Activated T-helper 1 cell treated with anti-CD3 and anti-CD28 coated beads, Interleukin-2, amount 50 U/mL, for 16 hours (primary cell): Measurements from ENCODE around the gene SCD5.
"Not testable (repeated sequence)": the region's sequence is repeated elsewhere in the genome, so short reads cannot be mapped to it uniquely, and the experiment has no call there.

Source experiments
- DNase-seq, 2 donors: peaks; one replicate each; pipeline ENCODE4 v3.0.0-alpha.2; 2020; ENCODE audit warnings: low read depth in 1 of 2, low spot score in 1 of 2

Gene SCD5

DNA sequence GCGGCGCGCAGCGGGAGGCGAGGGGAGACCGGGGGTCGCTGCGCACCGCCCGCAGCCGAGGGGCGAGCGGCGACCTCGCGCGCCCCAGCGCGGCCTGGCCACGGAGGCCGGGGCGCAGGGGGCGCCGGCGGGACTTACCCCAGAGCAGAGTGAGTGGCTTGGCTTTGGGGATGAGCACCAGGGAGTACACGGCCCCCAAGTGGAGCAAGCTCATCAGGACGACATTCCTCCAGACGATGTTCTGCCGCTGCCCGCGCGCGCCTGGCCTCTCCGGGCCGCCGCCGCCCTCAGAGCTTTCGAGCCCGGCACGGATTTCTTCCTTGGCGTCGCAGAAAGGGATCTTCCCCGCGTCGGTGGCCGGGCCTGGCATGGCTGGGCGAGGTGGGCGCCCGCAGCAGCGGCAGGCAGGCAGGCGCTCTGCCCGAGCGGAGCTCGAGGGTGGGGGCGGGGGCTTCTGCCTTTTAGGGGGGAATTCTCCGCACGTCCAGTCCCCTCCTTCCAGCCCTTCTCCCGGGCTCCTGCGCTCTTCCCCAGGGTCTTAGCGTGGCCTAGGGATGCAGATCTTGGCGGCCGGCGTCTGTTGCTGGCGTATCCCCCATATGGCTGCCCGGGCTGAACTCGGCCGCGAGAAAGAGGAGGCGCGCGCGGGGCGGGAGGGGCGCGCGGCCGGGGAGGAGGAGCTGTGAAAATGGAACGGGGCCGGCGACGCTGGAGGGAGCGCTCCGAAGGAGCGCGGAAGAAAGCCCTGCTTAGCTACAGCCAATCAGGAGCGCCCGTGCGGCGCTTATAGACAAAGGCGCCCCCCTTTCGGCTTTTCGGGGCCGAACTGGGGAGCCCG, at the start of gene SCD5:
SCD5 (minus strand) TSS at position 629 of the 838 bp plus-strand sequence; CDS start at position 370, 259 bp downstream.
- no peak for DNase-seq

DNA sequence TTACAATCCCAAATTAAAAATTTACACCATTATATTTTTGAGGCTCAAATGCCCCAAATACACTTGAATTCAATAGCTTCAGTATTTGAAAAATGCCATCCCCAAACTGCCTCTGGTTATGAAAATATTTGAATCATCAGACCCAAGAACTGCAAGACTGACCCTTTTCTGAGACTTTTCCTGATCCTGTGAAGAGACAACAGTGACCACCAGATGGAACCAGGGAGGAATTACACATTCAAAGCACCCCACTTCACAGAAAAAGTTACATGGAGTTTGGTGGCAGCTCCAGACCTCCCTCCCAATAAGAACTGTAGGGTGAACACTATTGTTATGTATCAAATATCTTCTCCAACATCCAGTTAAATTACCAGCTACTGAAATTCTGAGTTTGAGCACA, 44.0 kb upstream of the SCD5 start:
- DNase-seq: no peak

DNA sequence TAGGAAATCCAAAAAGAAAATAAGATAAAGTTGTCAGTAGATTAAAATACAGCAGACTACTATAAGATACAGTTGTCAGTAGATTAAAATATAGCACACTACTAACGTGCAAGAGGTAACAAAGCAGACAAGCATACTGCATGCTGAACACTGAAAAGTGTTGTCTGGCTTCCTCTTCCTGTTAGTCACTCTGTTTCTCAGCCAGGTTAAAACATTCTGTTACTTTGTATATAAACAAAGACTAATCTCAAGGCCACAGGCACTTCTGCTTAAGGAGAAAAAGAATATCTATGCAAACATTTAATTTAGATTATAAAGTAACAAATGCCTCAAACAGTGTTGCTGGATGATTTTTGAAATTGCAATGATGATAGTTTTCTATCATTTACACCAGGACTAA, 41.0 kb upstream of the SCD5 start:
- DNase-seq: no peak

DNA sequence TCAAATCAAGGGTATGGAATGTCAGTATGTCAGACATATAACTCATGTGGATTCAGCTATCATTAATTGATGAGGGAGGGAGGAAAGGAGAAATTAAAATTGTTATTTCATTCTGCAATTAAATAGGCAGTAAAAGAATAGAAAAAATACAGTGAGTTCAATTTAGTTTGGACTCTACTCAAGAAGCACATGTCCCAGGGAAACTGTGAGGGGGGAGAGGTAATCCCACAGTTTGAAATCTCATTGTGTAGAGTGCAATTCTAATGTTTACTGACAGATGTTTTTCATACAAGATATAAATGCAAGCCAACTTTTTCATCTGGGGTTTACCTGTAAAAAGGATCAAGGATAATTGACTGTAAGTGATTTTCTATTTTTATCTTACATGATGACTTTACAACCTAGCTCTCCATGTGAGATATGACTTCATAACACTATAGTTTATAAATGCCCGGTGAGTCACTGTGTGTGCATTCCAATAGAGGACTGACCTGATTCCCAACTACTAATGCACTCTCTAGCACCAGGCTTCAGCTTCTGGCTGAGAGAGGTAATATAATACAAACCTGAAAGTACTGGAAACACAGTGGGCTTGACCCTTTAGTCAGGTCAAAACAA, 35.2 kb upstream of the SCD5 start:
- no peak for DNase-seq

DNA sequence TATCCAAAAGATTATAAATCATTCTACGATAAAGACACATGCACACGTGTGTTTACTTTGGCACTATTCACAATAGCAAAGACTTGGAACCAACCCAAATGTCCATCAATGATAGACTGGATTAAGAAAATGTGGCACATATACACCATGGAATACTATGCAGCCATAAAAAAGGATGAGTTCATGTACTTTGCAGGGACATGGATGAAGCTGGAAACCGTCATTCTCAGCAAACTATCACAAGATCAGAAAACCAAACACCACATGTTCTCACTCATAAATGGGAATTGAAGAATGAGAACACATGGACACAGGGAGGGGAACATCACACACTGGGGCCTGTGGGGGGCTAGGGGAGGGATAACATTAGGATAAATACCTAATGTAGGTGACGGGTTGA, 34.5 kb upstream of the SCD5 start:
- DNase-seq: not testable (repeated sequence)

DNA sequence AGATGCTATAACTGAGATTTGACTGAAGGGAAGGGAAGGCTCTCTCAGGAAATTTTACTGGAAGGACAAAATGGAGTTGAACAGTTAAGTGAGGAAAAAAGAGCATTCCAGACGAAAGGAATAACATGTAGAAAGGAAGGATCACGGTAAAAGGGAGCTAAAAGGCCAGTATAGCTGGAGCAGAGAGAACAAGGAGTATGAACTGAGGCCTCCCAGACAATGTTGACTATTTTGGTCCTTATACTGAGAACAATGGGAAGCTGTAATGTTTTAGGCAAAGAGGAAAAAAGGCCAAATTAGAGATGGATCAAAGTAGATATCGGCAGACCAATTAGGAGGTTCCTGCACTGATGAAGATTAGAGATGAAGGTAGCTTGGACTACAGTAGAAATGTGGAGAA, 26.8 kb upstream of the SCD5 start:
- no peak for DNase-seq

DNA sequence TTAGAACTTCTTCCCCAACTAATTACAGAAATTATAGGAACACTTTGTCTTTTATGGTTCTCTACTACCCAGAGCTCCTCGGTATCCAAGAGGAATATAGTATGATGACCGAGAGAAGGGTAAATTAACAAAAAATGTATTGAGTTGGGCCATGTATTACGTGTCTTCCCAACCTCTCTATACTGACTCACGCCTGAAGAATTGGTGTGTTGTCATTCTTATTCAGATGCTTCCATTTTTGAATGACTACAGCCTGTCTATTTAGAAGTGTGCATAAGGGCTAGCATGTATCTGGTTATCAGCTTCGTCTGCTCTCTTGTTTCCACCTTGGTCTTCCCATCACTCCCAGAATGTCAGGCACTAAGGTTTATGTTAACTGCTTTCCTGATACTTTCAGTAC, 24.5 kb upstream of the SCD5 start:
- no peak for DNase-seq

DNA sequence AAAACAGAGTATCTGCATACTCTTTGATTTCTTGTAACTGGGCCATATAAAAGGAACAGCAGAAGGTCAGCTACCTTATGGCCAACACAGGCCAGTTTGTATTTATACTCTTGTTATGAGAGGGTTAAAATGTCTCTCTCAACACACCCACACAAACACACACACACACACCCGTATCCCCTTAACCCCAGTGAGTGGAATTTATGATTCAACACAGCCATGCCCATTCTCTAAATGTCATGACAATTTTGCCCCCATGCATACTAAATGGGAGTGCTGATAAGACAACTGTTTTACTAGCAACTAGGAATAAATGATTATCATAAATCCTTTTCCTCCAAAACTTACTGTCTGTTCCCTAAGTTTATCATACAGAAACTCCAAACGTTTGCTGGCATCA, 22.1 kb upstream of the SCD5 start:
- no peak for DNase-seq

DNA sequence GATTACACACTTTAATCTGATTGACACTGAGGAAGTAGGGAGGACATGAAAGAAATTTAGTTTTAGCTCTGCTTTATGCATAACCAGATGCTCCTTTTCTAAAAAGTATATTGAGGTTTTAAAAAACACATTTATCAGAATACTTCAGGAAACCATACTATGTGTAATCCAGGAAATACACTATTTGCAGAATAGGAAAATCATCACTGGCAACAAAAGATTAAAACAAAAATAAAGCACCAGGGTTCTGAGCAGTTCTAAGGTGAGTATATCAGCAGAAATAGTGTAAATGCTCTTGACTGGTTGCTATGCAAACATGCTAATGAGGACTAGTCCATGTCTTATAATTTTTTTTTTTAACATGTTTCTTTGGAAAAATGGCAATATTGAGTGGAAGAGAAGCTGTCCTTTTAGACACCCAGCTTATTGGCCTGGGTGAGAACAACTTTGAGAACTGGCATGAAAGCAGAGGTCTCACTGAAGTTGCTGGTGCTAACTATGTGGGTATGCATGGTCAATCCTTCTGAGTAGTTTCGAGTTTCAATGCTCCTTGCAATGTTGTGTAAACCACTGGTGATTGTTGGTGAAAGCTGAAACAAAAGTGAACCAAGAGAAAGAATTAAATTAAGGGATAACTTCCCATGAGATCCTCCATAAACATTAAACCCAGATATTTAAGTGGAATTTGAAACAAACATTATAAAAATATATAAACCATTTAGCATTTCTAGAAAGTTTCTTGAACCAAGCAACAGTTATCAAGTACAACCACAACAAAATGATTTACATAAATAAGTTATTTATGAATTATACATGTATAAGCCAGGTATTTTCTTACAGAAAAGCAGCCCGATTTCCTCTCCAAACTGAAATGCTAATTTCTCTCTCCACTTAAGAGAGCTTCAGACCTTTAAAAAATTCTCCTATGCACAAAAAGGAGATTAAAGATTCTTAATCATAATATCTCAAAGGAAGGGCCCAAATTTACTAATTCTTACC, 20.4 kb upstream of the SCD5 start:
- no peak for DNase-seq

DNA sequence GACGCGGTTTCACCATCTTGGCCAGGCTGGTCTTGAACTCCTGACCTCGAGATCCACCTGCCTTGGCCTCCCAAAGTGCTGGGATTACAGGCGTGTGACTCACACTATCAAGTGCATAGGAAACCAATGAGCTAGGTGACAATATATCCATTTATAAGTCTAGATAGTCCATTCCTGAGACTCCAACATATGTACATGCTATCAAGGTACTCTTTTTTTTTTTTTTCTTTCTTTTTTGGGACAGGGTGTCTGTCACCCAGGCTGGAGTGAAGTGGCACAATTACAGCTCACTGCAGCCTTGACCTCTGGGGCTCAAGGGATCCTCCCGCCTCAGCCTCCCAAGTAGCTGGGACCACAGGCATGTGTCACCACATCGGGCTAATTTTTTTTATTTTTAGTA, 18.3 kb upstream of the SCD5 start:
- not testable (repeated sequence) for DNase-seq

DNA sequence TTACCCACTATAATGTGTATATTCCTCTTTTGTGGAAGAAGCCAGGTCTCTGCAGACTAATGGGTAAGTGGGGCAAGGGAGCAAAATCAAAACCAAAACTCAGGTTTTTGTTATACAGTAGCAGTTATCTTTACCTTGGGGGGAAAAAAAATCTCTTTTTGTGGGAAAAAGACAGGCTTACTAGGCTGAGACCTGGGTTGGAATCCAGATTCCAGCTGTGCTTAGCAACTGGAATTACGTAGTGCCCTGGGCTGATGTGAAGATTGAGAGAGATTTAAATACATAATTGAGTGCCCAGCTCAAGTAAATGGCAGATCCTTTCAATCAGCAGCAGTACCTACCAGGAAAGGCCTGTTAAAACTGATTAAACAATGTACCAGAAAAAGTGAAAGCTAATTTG, 15.4 kb upstream of the SCD5 start:
- no peak for DNase-seq

DNA sequence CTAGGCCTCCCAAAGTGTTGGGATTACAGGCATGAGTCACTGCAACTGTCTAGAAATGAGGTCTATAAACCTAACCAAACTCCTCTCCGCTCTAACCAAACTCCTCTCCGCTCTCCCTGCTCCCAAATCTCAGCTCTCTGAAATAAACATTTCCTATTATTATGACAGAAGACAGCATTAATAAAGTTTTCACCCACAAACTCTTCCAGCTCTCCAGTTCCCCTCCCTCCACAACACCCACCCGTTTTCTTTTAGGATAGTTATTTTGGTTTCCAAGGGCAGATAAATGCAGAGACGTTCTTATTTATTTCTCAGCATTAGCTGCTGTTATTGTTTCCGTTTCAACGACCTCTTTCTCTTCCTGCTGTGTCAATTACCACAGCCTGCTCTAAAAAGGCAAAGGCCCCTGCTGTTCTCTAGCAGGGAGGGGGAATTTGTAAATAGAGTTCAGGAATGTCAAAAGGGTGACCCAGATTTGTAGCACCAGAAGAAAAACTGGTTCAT, 13.3 kb upstream of the SCD5 start:
- DNase-seq: no peak

DNA sequence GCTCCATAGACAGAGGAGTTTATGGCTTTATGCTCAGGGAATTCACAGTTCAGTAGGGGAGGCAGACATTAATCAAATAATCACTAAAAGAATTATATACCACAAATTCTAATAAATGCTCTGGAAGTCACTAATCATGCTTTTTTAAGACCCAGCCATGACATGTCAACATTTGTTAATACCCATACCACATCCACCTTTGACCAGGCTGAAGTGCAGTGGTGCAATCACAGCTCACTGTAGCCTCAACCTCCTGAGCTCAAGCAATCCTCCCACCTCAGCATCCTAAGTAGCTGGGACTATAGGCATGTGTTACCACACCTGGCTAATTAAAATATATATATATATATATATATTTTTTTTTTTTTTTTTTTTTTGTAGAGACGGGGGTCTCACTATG, 12.8 kb upstream of the SCD5 start:
- no peak for DNase-seq

DNA sequence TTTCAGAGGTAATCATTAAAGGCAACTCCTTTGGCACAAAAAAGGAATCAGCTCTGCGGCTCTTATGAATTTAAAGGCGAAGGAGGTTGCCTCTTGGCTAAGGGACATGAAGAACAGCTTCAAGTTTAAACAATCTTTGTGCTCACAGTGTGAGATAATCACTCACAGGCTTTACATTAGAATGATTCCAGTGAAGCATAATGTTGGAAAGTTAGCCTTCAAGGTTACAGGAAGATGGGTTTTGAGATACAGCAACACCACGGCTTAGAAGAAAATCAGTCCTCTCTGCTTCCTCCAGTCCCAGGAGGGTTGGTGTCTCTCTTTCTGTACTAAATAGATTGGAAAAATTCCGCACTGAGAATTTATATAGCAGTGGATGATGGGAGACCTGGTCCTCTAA, 11.6 kb upstream of the SCD5 start:
- no peak for DNase-seq

DNA sequence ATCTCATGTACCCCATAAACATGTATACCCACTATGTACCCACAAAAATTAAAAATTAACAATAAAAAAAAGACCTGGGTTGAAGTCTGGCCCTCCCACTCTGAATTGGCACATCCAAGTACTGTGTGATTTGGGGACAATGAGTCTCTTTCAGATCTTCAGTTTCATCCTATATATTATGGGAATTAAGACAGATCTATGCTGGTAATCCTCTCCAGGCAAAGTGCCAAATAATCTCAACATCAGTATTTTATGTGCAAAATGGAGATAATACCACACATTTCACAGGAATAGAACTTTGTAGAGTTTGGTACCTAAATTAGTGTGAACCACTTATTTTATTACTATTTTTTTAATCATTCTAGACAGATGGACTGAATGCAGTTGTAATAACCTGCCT, 11.0 kb upstream of the SCD5 start:
- no peak for DNase-seq

DNA sequence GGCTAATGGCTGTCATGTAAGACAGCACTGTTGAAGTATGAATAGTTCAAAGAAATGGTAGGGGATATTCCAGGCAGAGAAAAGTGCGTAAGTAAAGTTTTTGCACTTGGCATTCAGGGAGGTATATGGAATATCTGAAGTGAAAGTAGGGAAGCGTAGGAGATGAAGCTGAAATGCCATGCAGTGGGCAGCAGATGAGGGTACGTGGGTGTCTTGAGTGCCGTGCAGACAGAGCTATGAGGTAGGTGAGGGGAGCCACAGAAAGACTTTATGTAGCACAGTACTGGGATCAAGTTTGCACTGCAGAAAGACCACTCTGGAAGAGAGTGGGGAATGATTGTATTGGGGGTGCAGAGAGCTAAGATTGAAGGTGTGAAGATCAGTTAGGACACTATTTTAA, 5.2 kb upstream of the SCD5 start:
- no peak for DNase-seq

DNA sequence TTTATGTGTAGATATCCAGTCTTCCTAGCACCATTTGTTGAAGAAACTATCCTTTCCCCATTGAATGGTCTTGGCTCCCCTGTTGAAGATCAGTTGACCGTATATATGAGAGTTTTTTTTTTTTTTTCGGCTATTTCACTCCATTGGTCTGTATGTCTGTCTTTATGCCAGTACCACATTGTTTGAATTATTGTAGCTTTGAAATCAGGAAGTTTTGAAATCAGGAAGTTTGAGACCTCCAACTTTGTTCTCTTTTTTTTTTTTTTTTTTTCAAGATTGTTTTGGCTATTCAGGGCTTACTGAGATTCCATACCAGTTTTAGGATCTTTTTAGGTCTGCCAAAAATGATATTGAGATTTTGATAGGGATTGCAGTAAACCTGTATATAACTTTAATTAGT, 4.3 kb upstream of the SCD5 start:
- no peak for DNase-seq

DNA sequence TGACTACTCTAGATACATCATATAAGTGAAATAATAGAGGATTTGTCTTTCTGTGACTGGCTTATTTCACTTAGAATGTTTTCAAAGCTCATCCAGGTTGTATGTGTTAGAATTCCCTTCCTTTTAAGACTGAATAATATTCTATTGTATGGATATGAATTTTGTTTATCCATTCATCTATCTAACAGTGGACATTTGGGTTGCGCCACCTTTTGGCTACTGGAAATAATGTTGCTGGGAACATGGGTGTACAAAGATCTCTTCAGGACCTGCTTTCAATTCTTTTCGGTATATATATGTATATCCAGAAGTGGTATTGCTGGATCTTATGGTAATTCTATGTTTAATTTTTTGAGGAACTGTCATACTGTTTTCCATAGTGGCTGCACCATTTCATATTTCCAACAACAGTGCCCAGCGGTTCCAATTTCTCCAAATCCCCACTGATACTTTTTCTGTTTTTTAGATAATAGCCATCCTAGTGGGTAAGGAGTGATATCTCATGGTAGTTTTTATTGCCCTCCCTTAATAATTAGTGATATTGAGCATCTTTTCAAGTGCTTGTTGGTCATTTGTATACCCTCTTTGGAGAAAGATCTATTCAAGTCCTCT, 3.4 kb upstream of the SCD5 start:
- DNase-seq: no peak

DNA sequence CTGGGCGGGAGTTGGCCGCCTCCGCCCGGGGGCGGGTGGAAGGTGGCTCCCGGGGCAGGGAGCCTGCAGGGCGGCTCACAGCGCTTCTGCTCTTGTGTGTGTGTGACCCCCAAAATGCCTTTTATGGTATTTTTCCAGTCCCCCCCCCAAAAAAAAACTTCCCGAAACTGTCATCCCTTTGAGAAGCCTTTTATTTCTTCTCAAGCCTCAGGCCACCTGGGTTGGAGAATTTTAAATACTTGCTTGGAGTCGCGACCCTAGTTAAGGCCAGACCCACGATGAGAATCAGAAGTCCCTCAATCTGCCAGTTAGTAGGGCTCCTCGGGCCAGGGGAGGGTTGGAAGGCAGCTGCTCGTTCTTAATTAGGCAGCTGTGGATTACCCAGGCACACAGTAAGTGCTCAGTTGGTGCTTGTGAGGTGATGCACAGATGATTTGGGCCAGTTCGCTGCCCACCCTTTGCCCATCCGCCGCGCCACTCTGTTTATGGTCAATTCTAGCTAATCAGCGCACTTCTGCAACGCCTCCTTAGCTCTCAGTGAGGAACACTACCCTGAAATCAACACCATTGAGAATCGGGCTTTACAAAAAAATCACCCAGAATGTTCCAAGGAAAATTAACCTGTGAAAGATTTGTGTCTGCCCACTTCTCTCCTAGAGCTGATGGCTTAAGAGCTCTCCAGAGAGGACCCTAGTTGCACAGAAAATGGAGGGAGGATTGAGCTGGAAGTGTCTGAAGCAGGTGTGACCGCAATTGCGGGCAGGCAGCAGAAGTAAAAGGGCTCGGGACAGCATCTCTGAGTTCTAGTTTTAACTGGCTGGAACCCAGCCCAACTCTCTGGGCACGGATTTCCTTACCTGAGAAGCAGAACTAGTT, 648 bp upstream of the SCD5 start:
- DNase-seq: no peak
